ENCODE data around the gene SEPTIN14.
"Not testable (repeated sequence)": the region's sequence is repeated elsewhere in the genome, so short reads cannot be mapped to it uniquely, and the experiment has no call there.

SEPTIN14 gene

GRCh38 chr7:55862652-55863051, at the start of gene SEPTIN14:
TSS of gene SEPTIN14 (minus strand) at chr7:55862752. CDS start at chr7:55861996, 756 bp downstream.
- not testable (repeated sequence) for DNase-seq

- no peak for DNase-seq
Measured at GRCh38 chr7:55903985-55904759, 41.6 kb upstream of the SEPTIN14 start.

DNA sequence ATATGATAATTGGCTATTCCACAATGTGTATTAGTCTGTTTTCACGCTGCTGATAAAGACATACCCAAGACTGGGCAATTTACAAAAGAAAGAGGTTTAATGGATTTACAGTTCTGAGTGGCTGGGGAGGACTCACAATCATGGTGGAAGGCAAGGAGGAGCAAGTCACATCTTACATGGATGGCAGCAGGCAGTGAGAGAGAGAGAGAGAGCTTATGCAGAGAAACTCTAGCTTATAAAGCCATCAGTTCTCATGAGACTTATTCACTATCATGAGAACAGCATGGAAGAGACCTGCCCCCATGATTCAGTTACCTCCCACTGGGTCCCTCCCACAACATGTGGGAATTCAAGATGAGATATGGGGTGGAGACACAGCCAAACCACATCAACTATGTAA, 38.5 kb upstream of the SEPTIN14 start:
- not testable (repeated sequence) for DNase-seq

- peak; percentile 17 to 34 for DNase-seq
Measured at GRCh38 chr7:55898287-55898686, 35.7 kb upstream of the SEPTIN14 start.

- DNase-seq, result no peak
Measured at GRCh38 chr7:55895021-55895420, 32.5 kb upstream of the SEPTIN14 start.

DNA sequence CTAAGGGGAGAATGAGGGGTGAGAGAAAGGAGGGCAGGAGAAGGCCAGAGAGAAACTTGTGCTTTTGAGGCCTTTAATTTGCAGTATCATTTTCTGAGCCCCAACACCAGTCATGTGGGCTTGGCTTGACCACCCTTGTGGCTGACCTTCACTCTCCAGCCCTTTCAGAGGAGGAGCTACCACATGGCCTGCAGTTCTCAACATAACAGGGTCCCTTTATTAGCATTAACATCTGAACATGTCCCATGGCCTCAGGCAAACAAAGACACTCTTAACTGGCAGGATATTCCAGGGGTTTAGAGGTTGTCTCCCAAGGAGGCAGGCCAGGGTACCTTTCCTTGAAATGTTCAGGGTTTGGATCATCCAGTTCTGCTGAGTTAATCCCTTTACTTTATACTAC, 31.4 kb upstream of the SEPTIN14 start:
- no peak for DNase-seq

DNA sequence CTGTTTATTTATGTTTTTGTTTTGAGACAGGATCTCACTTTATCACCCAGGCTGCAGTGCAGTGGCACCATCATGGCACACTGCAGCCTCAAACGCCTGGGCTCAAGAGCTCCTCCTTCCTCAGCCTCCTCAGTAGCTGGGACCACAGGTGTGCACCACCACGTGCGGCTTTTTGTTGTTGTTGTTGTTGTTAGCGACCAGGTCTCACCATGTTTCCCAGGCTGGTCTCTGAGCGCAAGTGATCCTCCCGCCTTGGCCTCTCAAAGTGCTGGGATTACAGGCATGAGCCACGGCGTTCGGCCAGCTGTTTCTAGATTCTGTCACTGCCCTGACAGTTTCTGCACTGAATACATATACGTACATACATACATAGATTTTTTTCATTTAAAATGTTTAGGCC, 25.8 kb upstream of the SEPTIN14 start:
- DNase-seq, result not testable (repeated sequence)

DNA sequence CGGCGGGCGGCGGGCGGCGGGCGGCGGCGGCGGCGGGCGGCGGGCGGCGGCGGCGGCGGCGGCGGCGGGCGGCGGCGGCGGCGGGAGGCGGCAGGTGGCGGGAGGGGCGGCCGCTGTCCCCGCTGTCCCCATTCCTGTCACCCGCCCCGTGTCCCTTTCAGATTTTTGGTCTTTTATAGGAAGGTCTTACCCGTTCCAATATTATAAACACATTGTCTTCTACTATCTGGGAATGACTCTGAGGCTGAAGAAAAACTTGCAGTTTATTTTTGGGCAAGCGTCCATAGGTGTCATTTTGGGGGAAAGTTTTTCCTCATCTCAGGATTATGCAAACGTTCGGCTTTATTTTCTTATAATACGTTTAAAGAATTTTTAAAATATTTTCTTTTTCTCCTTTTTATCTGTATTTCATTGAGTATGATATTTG, 25.3 kb upstream of the SEPTIN14 start:
- DNase-seq, result no peak

- no peak for DNase-seq
Measured at GRCh38 chr7:55884321-55884720, 21.8 kb upstream of the SEPTIN14 start.

GRCh38 chr7:55878691-55879090, 16.1 kb upstream of the SEPTIN14 start:
- DNase-seq, result no peak

DNA sequence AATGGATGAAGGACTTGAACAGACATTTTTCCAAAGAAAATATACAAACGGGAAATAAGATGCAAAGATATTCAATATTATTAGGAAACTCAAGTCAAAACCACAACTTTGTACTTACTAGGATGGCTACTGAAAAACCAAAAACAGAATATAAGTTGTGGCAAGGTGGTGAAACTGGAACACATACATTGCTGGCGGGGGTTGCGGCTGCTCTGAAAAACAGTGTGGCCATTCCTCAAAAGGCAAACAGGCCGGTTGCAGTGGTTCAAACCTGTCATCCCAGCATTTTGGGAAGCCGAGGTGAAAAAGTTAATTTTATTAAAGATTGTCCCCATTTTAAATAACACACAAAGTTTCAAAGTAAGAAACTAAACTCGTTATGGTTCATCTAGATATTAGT, 14.8 kb upstream of the SEPTIN14 start:
- no peak for DNase-seq

DNA sequence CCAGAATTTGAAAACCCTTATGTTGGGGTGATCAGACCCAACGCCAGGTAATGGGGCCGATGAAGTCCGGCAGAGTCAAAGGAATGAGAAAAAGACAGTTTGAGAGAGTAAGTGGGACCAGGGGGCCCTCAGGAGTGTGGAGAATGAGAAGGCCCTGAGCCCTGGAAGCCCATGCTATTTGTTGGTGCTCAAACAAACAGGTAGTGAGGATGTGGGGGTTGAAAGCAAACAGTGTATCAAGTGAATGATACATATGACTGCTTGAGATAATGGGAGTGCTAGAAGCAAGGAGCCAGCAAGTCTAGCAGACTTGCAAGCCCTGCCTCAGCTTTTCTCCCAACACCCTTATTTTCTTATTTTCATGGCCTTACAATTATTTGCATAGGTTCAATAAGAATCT, 11.2 kb upstream of the SEPTIN14 start:
- no peak for DNase-seq

DNA sequence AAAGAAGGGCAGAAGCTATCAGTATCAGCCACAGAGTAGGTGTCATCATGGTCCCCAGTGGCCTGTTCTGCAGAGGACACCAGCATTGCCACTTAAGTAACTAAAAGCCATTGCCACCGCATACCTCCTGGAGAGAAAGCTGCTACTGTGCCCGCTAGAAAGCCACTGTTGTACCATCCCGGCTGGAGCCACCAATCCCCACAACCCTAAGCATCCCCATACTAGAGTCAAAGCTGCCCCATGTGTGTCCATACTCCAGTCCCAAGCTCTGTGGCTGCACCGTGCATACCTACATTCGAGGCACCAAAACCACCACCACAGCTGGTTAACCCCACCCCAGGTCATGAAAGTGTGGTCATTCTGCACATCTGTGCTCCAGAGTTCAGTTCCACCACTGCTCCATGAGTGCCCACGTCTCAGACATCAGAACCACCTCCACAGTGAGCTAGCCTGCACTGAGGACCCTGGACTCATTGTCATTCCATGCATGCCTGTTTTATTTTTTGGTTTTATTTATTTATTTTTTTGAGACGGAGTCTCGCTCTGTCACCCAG, 9.5 kb upstream of the SEPTIN14 start:
- no peak for DNase-seq

DNA sequence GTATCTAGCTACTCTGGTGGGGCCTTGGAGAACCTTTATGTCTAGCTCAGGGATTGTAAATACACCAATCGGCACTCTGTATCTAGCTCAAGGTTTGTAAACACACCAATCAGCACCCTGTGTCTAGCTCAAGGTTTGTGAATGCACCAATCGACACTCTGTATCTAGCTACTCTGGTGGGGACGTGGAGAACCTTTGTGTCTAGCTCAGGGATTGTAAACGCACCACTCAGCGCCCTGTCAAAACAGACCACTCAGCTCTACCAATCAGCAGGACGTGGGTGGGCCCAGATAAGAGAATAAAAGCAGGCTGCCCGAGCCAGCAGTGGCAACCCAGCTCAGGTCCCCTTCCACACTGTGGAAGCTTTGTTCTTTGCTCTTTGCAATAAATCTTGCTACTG, 6.4 kb upstream of the SEPTIN14 start:
- not testable (repeated sequence) for DNase-seq

DNA sequence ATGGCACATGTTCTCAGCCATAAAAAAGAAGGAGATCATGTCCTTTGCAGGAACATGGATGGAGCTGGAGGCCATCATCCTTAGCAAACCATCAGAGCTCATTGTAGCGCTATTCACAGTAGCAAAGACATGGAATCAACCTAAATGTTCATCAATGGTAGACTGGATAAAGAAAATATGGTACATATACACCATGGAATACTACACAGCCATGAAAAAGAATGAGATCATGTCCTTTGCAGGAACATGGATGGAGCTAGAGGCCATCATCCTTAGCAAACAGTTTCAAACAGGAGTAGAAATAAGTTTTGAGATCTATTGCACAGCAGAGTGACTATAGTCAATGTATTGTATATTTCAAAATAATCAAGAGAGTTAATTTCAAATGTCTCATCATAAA, 17.4 kb downstream of the SEPTIN14 start:
- not testable (repeated sequence) for DNase-seq

DNA sequence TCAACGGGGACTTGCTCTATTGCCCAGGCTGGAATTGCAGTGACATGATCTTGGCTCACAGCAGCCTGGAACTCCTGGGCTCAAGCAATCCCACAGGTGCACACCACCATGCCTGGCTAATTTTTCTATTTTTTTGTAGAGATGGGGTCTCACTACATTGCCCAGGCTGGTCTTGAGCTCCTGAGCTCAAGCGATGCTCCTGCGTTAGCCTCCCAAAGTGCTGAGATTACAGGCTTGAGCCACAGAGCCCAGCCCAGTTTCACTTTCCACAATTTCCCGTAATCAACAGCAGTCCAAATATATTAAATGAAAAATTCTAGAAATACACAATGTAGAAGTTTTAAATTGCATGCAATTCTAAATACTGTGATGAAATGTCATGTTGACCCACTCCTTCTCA, 24.0 kb downstream of the SEPTIN14 start:
- DNase-seq, result no peak

DNA sequence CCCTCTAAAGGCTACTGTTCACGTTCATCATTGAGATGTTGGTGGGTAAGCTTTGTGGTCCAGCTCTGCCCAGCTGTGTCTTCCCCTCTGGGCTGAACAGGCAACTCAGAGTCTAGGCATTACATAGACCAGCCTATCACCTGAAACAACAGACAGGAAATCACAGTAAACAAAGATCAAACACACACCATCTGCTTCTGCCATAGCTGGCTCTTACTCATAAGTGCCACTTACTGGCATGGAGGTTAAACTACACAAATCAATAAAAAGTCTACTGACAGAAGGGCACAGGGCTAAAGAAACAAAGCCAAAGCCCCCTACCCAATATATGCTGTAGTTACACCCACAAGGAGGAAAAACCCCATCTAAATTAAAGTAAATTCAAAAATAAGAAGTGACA, 35.0 kb downstream of the SEPTIN14 start:
- no peak for DNase-seq

DNA sequence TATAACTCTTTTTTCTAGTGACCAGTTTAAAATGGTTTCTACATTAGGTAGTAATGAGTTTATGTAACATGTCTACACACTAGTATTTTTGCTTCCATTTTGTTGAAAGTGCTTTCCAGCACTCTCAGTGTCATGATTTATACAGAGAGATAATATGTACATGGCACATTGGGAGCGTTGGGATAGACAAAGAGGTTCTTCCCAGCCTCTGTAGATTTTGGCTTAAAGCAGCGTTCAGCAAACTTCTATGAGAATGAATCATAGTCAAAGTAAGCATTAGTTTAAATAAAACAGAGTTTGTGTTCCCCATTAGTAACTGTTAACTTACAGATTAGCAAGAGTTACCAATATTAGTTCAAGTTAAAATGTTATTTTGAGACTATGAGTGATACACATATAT, 43.9 kb downstream of the SEPTIN14 start:
- no peak for DNase-seq

DNA sequence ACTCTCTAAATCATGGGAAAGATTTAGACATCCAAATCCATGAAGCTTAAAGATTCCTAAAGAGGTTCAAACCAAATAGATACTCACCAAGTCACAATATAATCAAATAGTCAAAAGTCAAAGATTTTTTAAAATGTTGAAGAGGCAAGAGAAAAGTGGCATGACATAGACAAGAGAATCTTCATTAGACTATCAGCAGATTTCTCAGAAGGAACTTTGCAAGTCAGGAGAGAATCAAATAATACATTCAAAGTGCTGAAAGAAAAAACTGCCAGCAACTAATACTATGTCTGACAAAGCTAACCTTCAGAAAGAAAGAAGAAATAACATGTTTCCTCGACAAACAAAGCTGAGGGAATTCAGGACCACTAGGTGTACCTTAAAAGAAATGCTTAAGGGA, 65.3 kb downstream of the SEPTIN14 start:
- not testable (repeated sequence) for DNase-seq

DNA sequence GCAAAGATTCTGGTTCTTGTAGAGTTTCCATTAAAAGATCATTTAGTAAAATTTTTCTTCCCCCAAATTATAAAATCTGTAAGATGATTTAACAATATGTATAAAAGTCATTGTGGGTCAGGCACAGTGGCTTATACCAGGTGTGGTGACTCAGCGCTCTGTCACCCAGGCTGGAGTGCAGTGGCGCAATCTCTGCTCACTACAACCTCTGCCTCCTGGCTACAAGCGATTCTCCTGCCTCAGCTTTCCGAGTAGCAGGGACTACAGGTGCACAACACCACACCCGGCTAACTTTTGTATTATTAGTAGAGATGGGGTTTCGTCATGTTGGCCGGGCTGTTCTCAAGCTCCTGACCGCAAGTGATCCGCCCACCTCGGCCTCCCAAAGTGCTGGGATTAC, 68.0 kb downstream of the SEPTIN14 start:
- DNase-seq, result no peak

GRCh38 chr7:55792048-55792447, 70.5 kb downstream of the SEPTIN14 start:
- DNase-seq, result no peak

DNA sequence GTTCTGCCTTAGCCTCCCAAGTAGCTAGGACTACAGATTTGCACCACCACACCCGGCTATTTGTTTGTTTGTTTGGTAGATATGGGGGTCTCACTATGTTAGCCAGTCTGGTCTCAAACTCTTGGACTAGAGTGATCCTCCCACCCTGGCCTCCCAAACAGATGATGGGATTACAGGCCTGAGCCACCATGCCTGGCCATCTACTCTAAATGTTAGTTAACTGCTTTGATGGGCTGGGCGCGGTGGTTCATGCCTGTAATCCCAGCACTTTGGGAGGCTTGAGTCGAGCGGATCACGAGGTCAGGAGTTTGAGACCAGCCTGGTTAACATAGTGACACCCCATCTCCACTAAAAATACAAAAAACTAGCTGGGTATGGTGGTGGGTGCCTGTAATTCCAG, 74.8 kb downstream of the SEPTIN14 start:
- no peak for DNase-seq

DNA sequence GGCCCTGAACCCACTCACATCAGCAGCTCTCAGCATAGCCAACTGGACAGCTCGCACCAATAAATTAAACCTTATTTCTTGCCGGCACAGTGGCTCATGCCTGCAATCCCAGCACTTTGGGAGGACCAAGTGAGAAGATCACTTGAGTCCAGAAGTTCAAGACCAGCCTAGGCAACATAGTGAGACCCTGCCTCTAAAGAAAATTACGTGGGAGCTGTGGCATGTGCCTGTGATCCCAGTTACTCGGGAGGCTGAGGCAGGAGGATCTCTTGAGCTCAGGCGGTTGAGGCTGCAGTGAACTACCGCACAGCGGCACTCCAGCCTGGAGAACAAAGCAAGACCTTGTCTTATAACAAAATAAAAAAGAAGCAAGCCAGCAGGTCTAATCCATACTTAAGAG, 75.7 kb downstream of the SEPTIN14 start:
- DNase-seq, result no peak

- not testable (repeated sequence) for DNase-seq
Measured at GRCh38 chr7:55785444-55785843, 77.1 kb downstream of the SEPTIN14 start.

GRCh38 chr7:55784151-55784550, 78.4 kb downstream of the SEPTIN14 start:
- no peak for DNase-seq

Measured in Kasumi-1 (cell line).